ENCODE results near the gene PIEZO2.

The PIEZO2 gene

GRCh38 chr18:10751653-10752052, 397.7 kb downstream of the PIEZO2 start:
- peak in 3 of 58 donors; percentile 7 to 33 (median 7) for DNase-seq

DNA sequence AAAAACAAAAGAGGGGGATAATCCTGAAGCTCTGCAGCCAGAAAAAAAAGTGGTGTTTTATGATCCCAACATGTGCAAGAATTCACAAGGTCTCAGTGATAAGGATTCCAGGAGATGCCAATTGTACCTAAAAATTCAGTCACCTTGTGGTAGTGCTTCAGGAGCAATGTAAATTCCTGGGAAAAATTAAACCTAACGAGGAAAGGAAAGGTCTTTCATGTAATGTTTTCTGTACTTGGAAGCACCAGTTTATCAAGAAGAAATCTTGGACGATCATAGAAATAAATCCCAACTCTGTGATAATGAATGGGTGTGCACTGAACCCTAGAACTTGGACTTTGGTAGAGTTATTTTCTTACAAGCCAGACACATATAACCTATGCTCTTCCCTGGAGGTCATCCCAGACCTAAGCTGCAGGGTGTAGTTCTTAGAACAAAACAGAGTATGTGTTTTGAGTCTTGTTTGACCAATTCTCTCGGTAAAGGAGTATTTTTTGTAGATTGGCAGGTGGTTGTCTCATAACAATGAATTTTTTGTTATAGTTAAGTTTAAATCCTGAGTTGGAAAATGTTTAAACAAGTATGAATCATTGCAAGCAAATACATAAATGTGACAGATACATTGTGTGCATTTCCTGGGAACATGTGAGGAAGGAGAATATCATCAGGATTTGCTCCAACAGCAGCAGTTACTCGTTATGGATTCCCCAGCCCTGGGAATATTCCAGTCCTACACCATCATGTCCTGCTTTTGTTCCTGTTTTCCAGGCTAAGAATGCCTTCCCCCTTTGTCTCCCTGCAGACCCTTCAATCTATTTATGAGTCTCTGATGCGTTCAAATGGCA, 399.0 kb downstream of the PIEZO2 start:
- no peak for DNase-seq

DNA sequence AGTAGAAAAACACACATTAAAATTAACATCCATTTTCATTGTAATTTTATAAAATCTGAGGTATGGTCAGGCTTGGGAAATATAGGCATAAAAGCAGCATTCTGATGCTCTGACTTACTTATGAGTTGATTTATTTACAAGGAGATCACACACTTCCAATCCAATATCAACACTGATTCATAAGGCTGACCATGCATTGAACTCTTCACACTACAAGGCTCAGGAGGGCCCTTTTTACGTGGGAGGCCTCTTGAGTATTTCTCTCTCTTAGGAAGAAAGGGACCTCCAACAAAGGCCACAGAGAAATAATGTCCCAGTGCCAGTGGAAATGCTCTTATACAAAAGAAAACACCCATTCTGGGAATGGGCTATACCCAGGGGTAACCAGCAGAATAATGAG, 400.7 kb downstream of the PIEZO2 start:
- no peak for DNase-seq

DNA sequence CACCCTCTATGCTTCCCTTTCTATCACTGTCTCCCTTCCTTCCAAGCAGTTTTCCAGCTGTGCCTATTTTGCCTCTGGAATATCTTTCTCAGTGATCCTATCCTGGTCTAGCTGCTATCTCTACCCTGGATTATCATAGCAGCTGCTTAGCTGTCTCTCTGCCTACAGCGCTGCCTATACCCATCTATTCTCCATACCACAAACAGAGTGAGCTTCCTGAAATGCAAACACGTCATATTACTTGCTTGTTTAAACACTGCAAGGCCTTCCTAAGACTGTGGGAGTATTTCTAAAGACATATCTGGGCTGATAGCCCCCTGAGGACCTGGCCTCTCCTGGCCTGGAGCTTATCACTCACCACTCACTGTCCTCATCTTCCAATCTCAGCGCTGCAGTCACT, 403.4 kb downstream of the PIEZO2 start:
- no peak for DNase-seq

GRCh38 chr18:10745219-10745618, 404.1 kb downstream of the PIEZO2 start:
- no peak for DNase-seq

- DNase-seq, result no peak
Measured at GRCh38 chr18:10743766-10744165, 405.6 kb downstream of the PIEZO2 start.

GRCh38 chr18:10739152-10739551, 410.2 kb downstream of the PIEZO2 start:
- DNase-seq, result no peak

DNA sequence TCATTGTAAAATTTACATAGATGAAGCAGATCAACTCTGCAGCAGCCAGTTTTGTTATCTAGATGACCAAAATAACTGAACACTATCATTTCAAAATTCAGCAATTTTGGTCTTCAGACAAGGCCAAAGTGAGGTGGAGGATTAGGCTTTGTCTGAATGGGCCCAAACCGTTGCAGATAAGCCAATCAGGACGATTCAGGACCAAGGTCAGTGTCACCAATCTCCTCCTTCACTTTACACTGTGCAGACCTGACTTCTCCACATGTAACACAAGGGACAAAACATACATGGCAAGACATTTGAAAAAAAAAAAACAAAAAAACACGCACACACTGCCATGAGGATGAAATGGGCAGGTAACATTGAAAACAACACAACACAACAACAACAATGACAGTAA, 412.4 kb downstream of the PIEZO2 start:
- DNase-seq, result no peak

GRCh38 chr18:10732990-10733389, 416.4 kb downstream of the PIEZO2 start:
- DNase-seq, result no peak

DNA sequence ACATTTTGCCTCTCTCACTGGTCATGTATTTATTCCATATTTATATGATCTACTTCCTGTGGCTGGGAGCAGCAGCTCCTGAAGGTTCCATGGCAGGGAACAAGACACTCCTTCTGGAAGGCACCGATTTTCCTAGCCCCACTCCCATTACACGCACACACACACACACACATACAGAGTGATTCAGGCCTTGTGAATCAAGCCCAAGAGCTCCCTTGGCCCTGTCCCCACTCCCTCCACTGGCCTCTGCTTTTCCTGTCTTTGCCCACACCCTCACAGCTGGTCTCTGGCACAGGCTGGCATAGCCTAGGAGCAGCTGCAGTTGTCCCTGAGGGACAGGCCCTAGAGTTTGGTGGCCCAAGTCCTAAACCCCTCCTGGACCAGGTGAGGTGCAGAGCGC, 421.9 kb downstream of the PIEZO2 start:
- DNase-seq, result peak in 16 of 58 donors; percentile 8 to 74 (median 32)

GRCh38 chr18:10726198-10727068, 422.9 kb downstream of the PIEZO2 start:
- peak in 14 of 58 donors; percentile 5 to 57 (median 22) for DNase-seq

DNA sequence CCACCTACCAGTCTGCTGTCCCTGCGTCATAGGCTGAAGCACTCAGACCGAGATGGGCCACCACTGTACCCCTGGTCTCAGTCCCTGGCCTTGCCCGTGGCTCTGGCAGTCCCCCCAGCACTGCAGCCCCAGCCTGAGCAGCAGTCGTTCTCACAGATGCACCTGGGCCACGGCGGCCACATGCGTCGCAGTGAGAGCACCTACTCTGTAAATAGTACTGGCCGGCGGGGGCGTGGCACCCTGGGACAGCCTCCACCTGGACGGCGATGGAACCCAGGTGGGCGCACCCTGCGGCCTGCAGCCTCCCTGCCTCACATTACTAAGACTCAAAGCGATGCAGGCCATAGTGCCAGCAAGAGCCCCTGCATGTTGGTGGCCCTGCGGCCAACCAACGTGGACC, 424.7 kb downstream of the PIEZO2 start:
- DNase-seq, result no peak

DNA sequence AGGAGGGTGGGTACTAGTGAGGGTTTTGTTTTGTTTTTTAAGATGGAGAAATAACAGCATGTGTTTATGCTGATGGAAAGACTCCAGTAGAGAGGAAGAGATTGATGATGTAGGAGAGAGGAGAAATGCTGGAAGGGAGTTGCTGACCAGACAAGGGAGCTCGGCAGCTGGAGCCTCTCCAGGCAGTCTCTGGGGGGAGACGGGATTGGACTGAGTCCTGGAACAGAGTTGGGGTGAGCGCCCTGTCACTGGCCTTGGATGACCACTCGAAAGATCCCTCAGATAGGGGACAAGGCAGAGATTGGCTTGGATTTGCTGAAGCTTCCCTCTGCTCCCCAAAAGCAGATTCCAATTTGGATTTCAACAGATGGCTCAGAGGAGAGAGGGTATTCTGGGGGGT, 425.9 kb downstream of the PIEZO2 start:
- DNase-seq, result no peak

DNA sequence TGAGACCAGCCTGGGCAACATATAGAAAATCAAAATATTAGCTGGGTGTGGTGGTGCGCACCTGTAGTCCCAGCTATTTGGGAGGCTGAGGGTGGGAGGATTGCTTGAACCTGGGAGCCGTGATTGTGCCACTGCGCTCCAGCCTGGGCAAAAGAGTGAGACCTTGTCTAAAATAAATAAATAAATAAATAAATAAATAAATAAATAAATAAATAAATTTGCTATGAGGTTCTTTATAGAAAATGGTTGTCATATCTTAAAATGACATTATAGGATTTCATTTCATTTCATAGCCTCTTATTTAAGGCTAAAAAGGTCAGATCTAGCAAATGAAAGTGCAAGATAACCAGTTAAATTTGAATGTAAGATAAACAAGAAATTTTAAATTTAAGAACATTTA, 430.6 kb downstream of the PIEZO2 start:
- DNase-seq, result no peak

DNA sequence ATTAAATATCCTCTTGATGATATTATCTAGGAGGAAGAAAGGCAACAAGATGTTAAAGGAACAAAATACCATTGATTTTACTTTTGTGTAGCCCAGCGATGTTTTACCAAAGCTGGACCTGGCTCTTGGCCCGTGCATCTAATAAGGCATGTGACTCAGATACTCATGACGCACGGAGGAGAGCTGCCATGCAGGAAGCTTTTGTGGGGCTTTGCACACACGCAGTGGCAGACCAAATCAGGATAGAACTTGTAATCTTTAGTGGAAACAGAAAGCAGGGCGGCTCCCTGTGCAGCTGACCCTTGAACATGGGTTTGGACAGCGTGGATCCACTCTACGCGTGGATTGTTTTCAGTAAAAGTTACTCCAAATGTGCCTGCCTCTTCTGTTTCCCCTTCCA, 433.6 kb downstream of the PIEZO2 start:
- DNase-seq, result peak in 1 of 58 donors; percentile 66

GRCh38 chr18:10713409-10713808, 436.0 kb downstream of the PIEZO2 start:
- no peak for DNase-seq

- DNase-seq, result no peak
Measured at GRCh38 chr18:10707294-10707693, 442.1 kb downstream of the PIEZO2 start.

DNA sequence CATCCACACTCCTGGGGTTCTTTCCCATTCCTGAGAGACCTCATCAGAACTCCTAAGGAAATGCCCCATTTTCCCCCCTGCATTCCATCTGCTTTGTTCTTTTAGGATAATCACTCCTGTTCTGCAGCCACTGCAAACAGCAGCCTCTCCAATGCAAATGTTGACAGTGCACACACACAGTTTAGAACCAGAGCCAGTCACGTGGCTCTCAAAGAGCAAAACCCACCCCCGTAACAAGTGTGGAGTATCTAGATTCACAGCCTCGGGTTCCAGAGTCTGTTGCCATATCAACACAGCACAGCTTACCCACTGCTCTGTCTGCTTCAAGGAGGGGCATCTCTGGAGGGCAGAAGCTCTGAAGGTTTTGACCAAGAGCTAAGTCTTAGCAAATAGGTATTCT, 443.6 kb downstream of the PIEZO2 start:
- DNase-seq, result peak in 23 of 58 donors; percentile 4 to 63 (median 30)

DNA sequence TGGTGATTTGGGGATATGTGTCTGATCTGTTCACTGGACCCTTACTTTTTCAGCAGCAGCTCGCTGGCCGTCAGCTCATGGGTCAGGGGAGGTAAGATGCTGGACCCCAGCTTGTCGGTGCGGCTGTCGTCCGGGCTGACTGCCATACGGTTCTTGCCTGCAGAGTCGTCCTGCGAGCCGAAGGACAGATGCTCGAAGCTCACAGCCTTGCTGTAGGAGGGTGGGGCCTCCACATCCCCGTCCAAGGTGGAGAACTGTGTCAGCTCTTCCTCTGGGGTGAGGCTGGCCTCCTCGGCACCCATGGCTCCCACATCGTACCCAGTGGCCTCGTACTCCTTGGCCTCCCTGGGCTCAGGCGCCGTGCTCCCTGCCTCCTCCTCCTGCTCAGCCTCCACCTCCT, 444.1 kb downstream of the PIEZO2 start:
- DNase-seq, result no peak

DNA sequence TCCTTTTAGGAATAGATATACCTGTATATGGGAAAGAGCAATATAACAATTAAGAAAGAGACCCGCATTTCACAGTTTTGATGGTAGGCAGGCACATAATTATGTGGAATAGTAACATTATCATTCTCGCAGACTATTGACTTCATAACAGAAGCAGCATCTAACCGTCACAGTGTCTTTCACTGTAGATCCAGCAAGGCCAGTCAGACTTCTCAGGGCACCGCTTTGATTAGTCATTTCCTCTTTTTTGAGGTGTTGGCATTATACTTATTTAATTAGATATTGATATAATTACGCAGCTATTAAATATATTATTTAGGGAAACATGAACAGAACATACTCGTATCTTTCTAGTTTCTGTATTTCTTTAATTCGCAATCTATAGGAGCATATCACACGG, 447.2 kb downstream of the PIEZO2 start:
- no peak for DNase-seq

- DNase-seq, result no peak
Measured at GRCh38 chr18:10690366-10690765, 459.0 kb downstream of the PIEZO2 start.

DNA sequence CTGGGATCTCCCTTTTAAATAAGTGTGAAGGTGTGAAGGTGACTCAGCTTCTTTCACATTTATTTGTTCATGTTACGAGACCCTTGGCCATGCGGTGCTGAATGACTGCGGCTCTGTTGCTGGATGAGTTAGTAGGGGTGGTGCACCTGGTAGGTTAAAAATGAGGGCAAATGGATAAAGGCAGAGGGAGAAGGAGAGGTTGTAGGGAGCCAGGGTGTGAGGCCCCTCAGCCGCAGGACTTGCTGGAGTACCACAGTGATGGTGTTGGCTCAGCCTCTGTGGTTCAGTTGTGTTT, 459.4 kb downstream of the PIEZO2 start:
- DNase-seq, result no peak

Measured in anterior cingulate cortex (tissue), 58 donors.